Left ventricle myocardium superior (tissue), 1 donor: ENCODE measurements around the gene NOD1. TPM values are rescaled to one million over a fixed set of nuclear protein-coding genes. Genes with fewer than 3 reads are reported as not detected.
"Not testable (repeated sequence)": the region's sequence is repeated elsewhere in the genome, so short reads cannot be mapped to it uniquely, and the experiment has no call there.

ENCODE experiments used
- ATAC-seq: fragments of 200-7000 bp; cut with Tn5 transposase; one replicate; pipeline ENCODE4 v1.9.1; 2020; ENCODE audit warnings: mild to moderate bottlenecking, moderate library complexity
- DNase-seq: peaks from one replicate; pipeline ENCODE4 v3.0.0-alpha.2; 2020
- intact Hi-C: fragments of 100-400 bp; cut with micrococcal nuclease; formaldehyde crosslinking; loops from one replicate; pipeline ENCODE4 v1.11.0; 2022
- total RNA-seq: library from RNA; stranded (reverse); fragmentation: NEBNext Ultra II Directional; extraction: Animal tissue kit (Norgen Biotek cat#: 25700); gene quantifications from one replicate; pipeline ENCODE4 v1.2.1, GENCODE V29; 2021
- donor health status: DM: no; HTN: yes; CAD: no; lungs with severe emphysema.

Gene NOD1
- total RNA-seq, 1 donor from 2014 or later: 6.9 TPM

DNA sequence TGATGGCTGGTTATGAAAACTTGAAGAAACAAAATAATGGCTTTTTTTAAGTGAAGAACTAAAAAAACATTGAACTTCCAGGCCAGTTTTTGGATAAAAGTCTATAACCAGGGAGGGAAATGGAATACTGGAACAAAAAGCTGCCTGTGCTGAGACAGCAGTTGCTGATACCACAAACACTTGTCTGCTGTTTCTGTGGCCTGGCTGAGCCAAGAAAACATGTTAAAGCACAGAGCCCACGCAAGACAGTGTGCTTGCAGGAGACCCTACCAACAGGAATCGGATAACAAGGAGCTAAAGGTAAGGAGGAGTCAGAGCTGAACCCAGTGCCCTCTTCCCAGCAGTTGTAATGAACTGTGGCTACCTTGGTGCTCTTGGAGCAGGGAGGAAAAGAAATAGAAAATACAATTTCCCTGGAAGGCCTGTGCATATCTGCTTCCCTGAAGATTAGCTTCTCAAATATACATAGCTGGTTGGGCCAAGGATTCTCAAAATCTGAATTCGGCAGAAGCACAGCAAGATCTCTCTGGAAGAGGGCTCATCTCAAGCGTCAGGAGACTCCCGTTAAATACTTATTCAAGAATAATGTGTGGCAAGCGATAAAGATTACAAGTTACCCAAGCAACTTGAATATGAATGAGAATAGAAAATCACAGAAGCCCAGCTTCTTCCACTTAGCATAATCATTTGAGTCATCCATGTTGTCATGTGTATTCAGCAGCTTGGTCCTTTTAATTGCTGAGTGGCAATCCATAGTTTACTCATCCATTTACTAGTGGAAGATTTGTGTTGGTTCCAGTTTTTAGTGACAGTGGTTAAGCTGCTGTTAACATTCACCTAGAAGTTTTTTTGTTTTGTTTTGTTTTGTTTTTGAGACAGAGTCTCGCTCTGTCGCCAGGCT, 87.6 kb downstream of the NOD1 start:
- DNase-seq: no peak
- intact Hi-C loops: no loop called here
- ATAC-seq: no peak

DNA sequence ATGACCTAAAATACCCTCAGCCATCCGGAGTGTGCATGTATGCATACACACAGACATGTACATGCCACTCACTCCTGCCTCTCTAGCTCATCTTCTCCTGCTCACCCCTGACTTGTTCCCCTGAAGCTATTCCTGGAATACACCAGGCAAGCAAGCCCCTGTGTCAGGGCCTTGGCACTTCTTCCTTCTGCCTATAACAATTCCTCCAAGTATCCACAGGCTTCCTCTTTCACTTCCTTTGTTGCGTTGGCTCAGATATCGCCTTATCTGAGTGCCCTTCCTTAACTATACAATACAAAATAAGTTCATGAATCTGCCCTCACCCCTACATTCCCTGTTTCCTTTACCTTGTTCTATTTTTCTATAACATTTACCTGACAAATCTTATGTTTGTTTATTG, 88.8 kb downstream of the NOD1 start:
- DNase-seq (no peak), ATAC-seq (peak; percentile 30)
- intact Hi-C loops: no loop called here

DNA sequence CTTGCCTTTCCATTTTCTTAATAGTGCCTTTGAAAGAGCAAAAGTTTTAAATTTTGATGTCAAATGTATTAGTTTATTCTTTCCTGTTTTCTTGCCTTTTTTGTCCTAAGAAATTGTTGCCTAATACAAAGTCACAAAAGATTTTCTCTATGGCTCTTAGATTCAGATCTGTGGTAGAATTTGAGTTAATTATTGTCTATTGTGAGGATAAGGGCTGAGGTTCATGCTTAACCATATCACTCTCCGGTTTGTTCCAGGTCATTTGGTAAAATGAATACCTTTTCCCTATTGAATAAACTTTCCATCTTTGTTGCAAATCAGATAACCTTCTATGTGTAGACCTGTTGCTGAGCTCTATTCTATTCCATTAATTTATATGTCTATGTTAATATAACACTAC, 96.0 kb downstream of the NOD1 start:
- DNase-seq (no peak), ATAC-seq (no peak)
- intact Hi-C loops: no loop called here

DNA sequence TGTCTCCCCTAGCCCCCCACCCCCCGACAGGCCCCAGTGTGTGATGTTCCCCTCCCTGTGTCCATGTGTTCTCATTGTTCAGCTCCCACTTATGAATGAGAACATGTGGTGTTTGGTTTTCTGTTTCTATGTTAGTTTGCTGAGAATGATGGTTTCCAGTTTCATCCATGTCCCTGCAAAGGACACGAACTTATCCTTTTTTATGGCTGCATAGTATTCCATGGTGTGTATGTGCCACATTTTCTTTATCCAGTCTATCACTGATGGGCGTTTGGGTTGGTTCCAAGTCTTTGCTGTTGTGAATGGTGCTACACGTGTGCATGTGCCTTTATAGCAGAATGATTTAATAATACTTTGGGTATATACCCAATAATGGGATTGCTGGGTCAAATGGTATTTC, 97.8 kb downstream of the NOD1 start:
- ATAC-seq, DNase-seq, intact Hi-C loops: not testable (repeated sequence)

DNA sequence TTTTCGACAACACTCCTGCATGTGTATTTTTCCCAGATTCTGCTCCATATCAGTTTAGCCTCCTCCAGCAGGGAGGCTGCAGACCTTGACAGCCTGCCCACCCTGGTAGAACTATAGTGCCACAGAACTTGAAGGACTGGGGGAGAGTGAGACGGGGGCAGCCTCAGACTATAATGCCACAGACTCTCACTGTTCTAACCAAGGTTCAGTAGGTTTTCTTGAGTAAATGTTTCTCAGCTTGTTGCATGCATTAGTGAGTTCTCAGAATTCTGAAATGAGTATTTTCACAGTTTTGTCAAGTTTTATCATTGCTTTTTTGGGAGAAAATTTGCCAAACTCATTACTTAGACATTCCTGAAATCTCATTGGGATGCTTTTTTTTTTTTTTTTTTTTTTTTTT, 98.3 kb downstream of the NOD1 start:
- no peak for DNase-seq
- intact Hi-C loops: no loop called here
- ATAC-seq: no peak

DNA sequence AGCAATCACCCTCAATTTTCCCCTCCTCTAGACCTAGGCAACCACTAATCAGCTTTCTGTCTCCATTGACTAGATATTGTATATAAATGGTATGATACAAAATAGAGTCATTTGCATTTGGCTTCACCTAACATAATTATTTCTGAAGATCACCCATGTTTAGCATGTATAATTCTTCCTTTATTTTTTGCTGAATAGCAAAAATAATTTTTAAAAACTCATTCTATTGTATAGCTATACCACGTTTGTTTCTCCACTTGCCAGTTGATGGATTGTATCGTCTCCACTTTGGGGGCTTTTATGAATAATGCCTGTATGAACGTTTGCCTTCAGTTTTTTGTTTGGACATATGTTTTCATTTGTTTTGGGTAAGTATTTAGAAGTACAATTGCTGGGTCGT, 98.8 kb downstream of the NOD1 start:
- ATAC-seq: no peak
- intact Hi-C loops: no loop called here
- no peak for DNase-seq

DNA sequence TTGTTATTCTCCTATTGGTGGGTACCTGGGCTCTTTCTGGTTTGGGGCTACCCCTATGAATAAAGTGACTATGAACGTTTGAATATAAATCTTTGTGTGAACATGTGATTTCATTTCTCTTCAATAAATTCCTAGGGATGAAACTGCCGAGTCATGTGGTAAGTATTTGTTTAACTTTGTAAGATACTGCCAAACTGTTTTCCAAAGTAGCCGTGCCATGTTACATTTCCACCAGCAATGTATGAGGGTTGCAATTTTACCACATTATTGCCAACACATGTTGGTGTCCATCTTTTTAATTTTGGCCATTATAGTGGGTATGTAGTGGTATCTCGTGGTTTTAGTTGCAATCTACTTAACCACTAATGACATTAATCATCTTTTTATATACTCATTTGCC, 99.5 kb downstream of the NOD1 start:
- intact Hi-C loops: no loop called here
- ATAC-seq (no peak), DNase-seq (no peak)

DNA sequence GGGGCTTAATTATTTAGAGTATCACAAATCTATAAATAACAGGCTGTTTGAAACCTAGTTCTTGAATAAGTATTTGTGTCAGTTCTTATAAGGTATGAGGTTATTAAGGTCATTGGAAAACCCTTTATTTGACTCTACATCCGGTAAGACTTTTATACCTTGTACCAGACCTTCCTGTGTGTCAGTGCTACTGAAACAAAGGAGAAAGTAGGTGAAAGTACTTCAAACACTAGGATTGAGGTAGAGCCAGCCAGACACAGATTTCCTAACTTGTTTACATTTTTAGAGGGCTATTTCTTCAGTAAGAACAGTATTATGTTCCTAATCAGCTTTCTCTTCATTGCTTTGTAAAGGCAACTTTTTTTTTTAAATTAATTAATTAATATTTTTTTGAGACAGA, 100.3 kb downstream of the NOD1 start:
- ATAC-seq (no peak), DNase-seq (no peak)
- intact Hi-C loops: no loop called here

Other genes with a start within 250 kb of the NOD1 start
- 8.6 TPM for gene ZNRF2, start 194.2 kb downstream of the NOD1 start, total RNA-seq
- 18.2 TPM for gene GGCT, start 26.0 kb upstream of the NOD1 start, total RNA-seq
- gene GARS1, start 116.1 kb upstream of the NOD1 start, total RNA-seq: 31.6 TPM
- gene CRHR2, start 203.7 kb upstream of the NOD1 start, total RNA-seq: 0.22 TPM